Measurements from ENCODE around the gene DEUP1.
"Not testable (repeated sequence)": the region's sequence is repeated elsewhere in the genome, so short reads cannot be mapped to it uniquely, and the experiment has no call there.

The DEUP1 gene, protein sequence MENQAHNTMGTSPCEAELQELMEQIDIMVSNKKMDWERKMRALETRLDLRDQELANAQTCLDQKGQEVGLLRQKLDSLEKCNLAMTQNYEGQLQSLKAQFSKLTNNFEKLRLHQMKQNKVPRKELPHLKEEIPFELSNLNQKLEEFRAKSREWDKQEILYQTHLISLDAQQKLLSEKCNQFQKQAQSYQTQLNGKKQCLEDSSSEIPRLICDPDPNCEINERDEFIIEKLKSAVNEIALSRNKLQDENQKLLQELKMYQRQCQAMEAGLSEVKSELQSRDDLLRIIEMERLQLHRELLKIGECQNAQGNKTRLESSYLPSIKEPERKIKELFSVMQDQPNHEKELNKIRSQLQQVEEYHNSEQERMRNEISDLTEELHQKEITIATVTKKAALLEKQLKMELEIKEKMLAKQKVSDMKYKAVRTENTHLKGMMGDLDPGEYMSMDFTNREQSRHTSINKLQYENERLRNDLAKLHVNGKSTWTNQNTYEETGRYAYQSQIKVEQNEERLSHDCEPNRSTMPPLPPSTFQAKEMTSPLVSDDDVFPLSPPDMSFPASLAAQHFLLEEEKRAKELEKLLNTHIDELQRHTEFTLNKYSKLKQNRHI

DNA sequence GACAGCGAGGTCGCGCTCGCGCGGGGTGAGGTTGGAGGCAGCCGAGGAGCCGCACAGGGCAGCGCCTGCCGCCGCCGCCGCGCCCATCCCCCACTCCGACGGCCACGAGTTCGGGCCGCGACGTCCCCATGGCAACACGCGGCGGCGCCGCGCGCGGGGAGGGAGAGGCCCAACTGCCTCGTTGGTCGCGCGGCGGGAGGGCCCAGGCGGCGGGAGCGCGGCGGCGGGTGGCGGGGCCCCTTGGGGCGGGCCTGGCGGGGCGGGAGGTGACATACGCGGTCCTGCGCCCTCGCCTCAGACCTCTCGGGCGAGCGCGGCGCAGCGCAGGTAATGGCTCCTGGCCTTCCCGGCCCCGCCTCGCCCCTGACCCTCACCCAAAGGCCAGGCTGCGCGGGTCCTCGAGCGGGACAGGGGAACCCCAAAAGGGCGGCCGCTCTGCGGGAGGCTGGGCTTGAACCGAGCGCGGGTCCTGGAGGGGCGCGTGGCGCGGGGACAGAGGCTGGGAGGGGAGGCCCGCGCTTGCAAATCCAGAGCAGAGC lies at the start of gene DEUP1:
TSS of gene DEUP1 (plus strand) at position 297 of the 539 bp plus-strand sequence. CDS start 1,518 bp downstream, outside the sequence.
- DNase-seq: no peak

DNA sequence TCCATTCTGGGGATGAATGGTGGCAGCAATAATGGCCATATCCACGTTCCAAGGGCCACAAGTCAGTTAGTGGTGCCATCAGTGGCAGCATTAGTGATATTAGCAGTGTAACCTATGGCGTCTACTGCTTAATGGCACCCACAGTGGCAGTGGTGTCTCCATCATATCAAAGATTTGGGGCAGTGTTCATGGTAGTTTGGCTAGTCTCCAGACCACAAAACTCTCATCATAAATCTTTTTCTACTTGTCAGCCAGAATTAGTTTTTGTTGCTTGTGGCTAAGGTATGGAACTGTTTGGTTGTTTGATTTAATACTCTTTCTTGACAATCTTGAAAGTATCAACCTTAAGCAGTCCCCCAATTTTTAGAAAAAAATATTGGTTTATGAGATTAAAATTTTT lies 45.1 kb upstream of the DEUP1 start:
- DNase-seq: peak; percentile 7

DNA sequence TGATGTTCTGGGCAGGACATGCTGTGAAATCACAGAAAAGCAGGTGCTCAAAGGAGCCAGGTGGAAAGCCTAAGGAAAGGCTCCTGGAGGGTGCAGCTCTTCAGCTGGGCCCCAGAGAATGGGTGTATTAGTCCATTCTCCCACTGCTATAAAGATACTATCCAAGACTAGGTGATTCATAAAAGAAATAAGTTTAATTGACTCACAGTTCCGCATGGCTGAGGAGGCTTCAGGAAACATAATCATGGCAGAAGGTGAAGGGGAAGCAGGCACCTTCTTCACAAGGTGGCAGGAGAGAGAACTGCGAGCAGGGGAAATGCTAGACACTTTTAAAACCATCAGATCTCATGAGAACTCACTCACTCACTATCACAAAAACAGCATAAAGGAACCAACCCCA lies 43.1 kb upstream of the DEUP1 start:
- no peak for DNase-seq

DNA sequence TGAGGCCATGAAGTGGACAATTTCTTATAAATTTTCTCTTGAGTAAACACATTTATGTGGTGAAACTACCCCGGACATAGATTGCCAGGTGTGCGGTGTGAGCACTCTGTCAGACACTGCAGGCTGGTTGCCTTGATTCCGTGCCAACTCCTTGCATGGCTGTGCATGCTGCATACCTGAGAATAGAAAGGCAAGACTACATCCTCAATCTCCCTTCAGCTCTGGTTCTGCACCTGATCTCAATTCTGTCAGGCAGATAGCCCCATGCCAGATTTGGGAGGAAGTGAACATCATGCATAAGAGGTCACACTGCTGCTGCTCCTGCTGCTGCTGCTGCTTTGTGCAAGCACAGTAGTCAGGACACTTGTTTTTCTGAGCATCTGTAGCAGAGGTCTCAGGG lies 42.5 kb upstream of the DEUP1 start:
- no peak for DNase-seq

DNA sequence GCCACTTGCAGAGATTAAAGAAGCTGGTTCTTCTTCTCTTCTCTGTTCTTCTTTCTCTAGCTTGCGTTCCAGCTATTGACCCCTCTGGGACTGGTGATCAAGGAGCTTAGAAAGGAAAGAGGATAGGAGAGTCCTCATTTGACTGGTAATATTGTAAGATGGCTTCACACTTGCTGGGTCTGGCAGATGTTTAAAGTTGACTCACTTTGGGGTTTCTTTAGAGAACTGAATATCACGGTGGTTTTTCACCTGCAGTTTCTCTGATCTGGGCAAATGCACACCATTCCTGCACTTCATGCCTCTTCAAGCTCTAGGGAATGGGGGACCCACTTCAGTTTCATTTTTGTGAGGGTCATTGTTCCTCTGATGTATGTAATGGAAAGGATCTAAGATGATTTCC lies 41.8 kb upstream of the DEUP1 start:
- no peak for DNase-seq

DNA sequence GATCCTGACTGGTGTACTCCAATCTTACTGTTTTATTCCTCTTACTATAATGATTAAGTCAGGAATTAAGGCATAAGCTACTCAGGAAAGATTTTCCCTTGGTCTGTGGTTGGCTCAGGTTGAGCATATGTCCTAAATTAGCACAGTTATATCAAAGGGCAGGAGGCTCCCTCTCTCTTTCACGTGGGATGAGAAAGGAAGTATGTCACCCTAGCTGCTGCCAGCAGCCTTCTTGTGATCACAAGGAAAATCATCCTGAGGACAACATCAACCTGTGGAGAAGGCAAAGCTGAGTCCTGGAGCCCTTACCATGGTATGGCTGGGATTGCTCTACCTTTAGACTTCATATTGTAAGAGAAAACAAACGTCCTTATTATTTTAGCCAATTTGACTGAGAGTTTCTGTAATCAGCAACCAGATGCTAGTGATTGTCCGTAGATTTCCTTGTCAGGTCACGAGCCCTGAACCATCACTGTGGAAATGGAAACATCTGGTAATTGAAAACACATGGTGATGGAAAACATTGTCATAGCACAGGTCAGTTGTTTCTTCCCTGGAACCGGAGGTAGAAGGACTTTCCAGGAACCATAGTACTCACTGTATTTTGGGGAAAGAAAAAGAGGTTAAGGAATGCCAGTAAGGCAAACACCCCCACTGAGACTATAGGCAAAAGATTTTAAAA lies 40.6 kb upstream of the DEUP1 start:
- DNase-seq: no peak

DNA sequence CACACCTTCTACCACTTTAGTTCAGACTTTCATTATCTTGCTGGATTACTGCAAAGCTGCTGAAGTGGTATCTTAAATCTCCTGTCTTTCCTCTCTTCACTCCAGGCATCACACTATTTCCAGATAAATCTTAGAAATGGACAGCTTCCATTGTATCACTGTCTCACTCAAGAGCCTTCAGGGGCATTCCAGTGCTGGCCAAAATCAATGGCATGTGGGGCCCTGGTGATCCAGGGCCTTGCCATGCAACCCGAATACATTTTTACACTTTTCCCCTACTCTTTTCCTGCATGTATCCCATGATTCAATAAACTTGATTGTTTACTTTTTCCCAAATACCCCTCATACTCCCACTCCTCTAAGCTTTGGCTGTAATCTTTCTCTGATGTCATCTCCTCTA lies 39.4 kb upstream of the DEUP1 start:
- DNase-seq: no peak

DNA sequence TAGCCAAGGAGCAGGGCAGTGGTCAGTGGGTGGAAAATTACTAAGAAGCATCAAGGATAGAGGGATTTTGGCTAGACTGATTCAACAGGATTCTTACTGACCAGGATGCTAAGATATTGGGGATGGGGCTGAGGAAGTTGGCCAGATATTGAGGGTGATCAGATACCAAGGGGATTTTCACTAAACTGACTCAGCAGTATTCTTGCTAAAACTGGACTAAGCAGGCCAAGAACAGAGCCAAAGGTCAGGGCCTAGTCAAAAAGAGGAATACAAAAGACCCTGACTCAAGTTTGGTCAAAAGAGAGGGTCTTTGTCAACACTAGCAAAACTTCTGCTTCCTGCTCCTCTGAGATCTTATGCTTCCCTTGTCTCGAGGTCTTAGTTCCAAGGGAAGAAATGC lies 38.6 kb upstream of the DEUP1 start:
- DNase-seq: no peak

DNA sequence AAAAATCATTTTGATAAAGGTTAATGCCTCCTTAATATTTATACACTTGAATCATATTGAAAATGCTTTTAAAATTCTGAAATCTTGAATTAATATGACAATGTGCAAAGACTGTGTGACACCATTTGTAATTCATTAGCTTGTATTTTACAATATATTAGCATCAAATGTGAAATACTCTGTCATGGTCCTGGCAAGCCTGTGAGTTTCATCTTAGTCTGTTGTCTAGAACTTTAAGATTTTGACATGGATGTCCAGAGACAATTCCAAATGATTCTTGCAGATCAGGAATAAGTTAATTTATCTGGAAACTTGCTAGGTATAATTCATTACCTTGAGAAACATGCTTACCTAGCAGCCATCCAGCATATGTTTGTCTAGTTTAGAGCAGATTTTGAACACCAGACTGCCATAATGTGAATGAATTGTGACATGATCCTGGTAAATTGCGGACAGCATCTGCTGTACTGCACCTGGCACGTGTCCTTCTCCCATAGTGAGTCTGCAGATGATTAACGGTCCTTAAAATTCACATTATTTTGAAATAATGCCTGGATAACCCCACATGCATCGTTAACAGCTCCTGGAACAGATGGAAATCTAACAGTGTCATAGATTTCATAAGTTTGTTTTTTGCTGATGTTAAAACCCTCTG lies 34.5 kb upstream of the DEUP1 start:
- DNase-seq: no peak

DNA sequence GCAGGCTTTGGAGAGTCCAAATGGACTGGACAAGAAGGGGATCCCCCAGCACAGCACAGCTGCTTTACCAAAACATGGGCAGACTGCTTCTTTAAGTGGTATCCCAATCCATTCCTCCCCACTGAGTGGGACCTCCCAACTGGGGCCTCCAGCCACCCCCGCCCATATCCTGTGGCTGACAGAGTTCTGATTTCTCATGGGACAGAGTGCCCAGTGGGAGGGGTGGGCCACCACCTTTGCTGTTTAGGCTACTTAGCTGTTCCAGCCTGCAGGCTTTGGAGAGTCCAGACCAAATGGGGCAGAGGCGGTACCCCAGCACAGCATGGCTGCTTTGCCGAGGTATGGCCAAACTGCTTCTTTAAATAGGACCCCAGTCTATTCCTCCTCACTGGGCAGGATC lies 26.9 kb upstream of the DEUP1 start:
- no peak for DNase-seq

DNA sequence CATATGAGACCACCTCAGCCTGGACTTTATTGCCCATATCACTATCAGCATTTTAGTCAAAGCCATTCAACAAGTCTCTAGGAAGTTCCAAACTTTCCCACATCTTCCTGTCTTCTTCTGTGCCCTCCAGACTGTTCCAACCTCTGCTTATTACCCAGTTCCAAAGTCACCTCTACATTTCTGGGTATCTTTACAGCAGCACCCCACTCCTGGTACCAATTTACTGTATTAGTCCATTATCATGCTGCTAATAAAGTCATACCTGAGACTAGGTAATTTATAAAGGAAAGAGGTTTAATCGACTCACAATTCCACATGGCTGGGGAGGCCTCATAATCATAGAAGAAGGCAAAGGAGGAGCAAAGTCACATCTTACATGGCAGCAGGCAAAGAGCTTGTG lies 16.1 kb upstream of the DEUP1 start:
- DNase-seq: not testable (repeated sequence)

DNA sequence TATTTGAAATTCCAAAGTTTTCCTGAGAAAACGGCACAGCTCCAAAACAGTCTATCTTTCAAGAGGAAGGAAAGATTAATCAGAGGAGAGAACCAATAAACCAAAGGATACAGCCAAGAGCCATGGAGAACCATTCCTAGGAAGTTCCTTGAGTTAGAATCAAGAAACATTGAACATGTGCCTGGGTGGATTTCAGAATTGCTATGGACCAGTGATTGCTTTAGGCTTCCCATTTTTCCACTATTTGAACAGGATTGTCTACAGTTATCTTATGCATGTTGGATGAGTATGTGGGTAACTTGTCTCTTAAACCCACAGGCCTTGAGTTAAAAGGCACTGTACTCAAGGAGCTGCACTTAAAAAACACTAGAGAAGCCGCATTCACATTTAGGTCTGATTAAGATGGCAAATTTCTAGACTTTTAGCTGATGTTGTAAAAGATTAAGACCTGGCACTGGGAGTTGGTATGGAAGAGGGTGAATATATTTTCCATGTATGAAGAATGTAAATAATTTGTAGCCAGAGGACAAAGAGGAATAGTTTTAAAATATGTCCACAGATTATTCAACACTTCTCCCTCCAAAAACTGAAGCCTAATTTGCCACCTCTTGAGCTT lies 11.2 kb upstream of the DEUP1 start:
- DNase-seq: no peak

DNA sequence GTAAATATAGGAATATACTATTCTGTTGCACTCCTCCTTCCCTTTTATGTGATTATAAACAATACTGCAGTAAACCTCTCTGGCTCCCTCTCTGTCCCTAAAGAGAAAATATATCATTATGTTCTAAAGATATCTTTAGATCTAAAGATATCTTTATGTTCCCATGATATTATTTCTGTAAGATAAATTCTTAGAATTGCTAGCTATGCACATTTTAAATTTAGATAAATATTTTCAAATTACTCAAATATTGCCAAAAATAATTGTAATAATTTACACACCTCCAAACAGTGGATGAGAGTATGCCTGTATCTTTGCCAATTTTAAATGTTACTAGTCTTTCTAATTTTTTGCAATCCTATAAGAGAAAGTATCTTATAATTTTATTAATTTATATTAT lies 10.3 kb upstream of the DEUP1 start:
- no peak for DNase-seq

DNA sequence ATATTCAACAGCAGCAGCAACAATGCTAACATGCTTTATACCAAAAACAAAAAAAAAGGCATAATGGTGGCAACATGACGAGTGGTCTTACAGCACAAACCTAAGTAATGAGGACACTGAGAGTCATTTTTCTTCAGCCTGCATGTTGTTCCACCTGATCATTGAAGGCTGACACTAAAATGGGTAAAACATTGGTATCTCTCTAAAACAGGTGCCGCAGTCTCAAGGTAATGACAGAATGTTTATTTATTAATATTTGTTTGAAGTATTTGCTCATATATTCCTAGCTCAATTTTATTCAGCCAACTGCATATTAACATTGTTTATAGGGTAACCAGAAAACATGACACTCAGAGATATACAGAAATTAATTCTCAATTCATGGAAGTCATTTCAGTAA lies 8.3 kb upstream of the DEUP1 start:
- DNase-seq: no peak

DNA sequence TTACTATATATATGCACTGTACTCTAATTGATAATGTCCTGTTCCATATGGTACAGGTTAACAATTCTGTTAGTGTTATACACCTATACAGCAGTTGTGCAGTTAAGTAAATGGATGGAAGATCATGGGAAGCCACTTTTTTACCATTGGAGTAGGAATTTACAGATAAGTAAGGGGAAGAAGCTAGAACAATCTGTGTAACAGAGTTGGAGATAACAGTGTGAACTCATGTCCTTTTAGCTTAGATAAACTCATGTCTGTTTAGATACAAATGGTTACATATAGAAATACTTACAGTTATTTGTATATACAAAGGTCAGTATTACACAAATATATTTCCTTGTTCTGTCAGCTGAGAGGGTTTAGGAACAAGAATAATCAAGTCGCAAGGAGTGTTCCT lies 6.8 kb upstream of the DEUP1 start:
- DNase-seq: peak; percentile 29

DNA sequence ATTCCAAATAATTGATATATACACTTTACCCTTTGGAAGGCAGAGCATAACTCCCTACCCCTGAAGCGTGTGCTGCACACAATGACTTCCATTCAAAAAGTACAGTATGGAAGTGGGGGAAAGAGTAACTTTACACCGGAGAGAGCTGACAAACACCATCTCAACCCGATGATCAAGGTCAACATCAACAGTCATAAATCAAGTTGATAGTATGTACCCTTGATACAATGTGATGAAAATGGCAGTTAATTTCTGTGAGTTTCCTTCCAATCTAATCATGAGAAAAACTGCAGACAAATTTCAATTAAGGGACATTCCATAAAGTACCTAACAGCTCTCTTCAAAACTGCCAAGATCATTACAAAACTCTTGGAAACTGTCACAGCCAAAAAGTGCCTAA lies 6.0 kb upstream of the DEUP1 start:
- no peak for DNase-seq

DNA sequence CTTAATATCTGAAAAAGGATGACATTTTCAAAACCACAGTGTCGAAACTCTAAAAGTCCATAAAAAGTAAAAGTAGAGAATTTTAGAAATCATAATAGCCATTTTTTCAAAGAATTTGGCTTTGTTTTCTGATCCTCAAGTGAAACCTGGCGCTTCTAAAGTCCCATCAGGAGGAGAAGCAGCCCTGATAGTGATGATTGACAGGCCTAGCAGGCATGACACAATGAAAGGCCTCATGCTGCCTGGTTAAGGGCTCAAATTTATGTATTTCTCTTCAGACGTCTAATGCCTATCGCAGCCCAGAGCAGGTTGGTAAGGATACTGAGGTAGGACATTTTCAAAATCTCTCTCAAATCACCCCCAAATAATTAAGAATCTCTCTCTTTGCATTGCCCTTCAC lies 3.9 kb upstream of the DEUP1 start:
- no peak for DNase-seq

DNA sequence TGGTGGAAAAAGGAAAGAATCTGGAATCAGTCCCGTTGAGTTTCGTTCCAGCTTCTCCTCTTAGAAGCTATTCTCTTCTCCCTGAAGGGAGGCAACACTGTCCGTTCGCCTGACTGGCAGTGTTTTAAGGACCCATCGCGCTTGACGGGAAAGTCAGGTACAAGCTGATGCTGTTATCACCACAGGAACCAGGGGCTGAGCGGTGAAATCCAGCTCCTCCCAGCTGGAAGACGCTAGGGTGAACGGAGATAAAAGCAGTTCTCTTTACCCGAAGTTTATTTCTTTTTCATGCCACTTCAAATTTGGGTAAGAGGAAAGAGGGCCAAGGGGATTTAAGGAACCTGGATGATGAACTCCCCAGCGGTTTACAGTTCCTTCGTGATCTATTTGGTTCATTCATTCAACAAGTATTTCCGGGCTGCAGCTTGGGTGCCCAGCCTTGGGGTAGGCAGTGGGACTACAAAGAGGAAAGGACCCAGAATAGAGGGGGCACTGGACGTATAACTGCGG lies 551 bp upstream of the DEUP1 start:
- no peak for DNase-seq

DNA sequence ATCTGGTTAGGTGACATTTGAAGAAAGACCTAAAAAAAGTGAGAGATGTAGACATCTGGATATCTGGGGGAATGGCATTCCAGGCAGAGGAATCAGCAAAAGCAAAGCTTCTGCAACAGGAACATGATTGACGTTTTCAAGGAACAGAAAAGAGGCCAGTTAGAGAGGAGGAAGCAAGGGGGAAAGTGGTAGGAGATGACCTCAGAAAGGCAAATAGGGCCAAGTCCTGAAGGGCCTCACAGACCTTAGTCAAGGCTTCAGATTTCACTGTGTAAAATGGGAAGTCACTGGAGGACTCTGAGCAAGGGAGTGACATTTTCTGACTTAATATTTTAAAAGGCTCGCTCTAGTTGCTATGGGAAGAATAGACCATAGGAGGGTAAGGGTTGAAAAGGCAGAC lies 9.7 kb downstream of the DEUP1 start:
- DNase-seq: peak; percentile 34

DNA sequence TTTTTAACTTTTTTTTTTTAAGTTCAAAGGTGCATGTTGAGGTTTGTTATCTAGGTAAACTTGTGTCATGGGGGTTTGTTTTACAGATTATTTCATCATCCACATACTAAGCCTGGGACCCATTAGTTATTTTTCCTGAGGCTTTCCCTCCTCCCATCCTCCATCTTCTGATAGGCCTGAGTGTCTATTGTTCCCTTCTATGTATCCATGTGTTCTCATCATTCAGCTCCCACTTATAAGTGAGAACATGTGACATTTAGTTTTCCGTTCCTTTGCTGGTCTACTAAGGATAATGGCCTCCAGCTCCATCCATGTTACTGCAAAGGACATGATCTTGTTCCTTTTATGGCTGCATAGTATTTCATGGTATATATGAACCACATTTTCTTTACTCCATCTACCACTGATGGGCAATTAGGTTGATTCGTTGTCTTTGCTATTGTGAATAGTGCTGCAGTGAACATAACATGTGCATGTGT lies 14.4 kb downstream of the DEUP1 start:
- DNase-seq: peak; percentile 80

DNA sequence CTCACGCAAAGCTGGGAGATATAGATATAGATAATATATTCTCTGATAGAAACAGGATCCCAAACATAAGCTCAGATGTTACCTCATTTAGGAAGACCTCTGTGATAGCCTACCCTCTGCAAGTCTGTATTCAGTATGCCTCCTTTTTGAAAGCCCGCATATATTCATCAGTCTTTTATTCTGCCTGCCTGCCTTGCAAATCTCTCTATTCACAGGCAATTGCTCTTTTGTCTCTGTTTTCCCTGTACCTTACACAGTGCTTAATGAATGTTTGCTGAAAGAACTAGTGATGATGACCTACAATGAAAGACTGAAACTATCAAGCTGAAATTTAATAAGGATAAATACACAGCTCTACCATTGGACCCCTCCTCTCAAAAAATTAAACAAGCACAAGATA lies 18.4 kb downstream of the DEUP1 start:
- DNase-seq: no peak

DNA sequence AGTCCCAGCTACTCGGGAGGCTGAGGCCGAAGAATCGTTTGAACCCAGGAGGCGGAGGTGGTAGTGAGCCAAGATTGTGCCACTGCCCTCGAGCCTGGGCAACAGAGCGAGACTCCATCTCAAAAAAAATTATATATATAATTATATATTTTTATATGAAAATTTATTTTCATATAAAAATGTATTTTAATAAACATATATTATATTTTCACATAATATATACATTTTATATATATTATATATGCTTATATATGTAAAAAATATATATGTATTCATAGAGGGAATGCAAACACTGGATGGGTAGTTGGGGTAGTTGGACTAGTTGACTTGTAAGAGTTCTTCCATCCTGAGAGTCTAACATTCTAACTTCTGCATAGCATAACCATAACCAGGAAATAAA lies 20.3 kb downstream of the DEUP1 start:
- no peak for DNase-seq

DNA sequence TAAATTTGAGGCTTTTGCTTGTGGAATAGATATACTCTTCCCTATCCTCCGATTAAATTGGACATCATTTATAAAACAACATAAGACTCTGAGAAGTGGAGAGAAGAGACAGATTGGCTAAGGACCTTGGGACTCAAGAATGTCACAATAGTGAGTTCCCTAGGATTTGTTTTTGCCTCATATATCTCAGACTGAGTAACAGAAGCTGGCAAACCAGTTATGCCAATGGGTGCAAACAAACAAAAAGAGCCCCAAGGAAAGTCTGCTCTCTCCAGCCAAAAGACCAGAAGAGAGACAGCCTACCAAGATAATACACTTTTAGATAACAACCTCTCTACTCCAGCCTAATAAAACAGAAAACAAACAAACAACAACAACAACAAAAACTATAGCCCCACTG lies 28.9 kb downstream of the DEUP1 start:
- no peak for DNase-seq
